ENCODE results near the gene CYP4F8.
A peak's percentile ranks its signal among the peaks of the same experiment; 100 is the strongest.
"Not testable (repeated sequence)": the region's sequence is repeated elsewhere in the genome, so short reads cannot be mapped to it uniquely, and the experiment has no call there.

The CYP4F8 gene

GRCh38 chr19:15669891-15670290, 54.9 kb downstream of the CYP4F8 start:
- H3K36me3 ChIP-seq, result no peaks in the 10 kb centered on the region
- TF ChIP-seq Cebpa-rat (IDR thresholded peaks at IDR 0.05), result no peak
- peaks cover 0 to 27% (median 0%) of the 10 kb centered on the region in 10 experiments; a peak in 7 of 20 replicates for H3K4me1 ChIP-seq
- H3K9me3 ChIP-seq (replicated peaks in 1 of 11), result no peaks in the 10 kb centered on the region
- no peak overlapping the region for H3K9ac ChIP-seq
- no peak overlapping the region for H3K27ac ChIP-seq
- no peaks in the 10 kb centered on the region for H3K27me3 ChIP-seq
- no peaks in the 10 kb centered on the region for H4K20me1 ChIP-seq
- no peak overlapping the region for H3K4me3 ChIP-seq
- H3K4me2 ChIP-seq, result peak overlapping the region in 2 of 11 experiments; percentile 21 to 41; a peak in 3 of 22 replicates

- no peak overlapping the region for H3K27ac ChIP-seq
- H3K4me1 ChIP-seq, result peaks cover 0 to 24% (median 0%) of the 10 kb centered on the region in 10 experiments; a peak in 7 of 20 replicates
- H3K4me3 ChIP-seq, result no peak overlapping the region
- H3K27me3 ChIP-seq, result no peaks in the 10 kb centered on the region
- no peak overlapping the region for H3K9ac ChIP-seq
- no peak overlapping the region for H3K4me2 ChIP-seq
- H4K20me1 ChIP-seq, result no peaks in the 10 kb centered on the region
- no peak for TF ChIP-seq Cebpa-rat (IDR thresholded peaks at IDR 0.05)
- no peaks in the 10 kb centered on the region for H3K9me3 ChIP-seq (replicated peaks in 1 of 11)
- H3K36me3 ChIP-seq, result no peaks in the 10 kb centered on the region
Measured at GRCh38 chr19:15671237-15671821, 56.3 kb downstream of the CYP4F8 start.

- no peaks in the 10 kb centered on the region for H4K20me1 ChIP-seq
- no peaks in the 10 kb centered on the region for H3K36me3 ChIP-seq
- no peak for TF ChIP-seq Cebpa-rat (IDR thresholded peaks at IDR 0.05)
- H3K27me3 ChIP-seq, result no peaks in the 10 kb centered on the region
- H3K4me2 ChIP-seq, result no peak overlapping the region
- H3K9me3 ChIP-seq (replicated peaks in 1 of 11), result no peaks in the 10 kb centered on the region
- H3K4me1 ChIP-seq, result peaks cover 0 to 17% (median 0%) of the 10 kb centered on the region in 10 experiments; a peak in 7 of 20 replicates
- H3K9ac ChIP-seq, result no peak overlapping the region
- no peak overlapping the region for H3K27ac ChIP-seq
- no peak overlapping the region for H3K4me3 ChIP-seq
Measured at GRCh38 chr19:15671891-15672579, 57.0 kb downstream of the CYP4F8 start.

GRCh38 chr19:15672580-15673175, 57.7 kb downstream of the CYP4F8 start, which contains the start of gene CYP4F12:
Gene CYP4F12 (plus strand): TSS chr19:15673087. CDS start chr19:15673530, 443 bp downstream.
- Histone ChIP-seq H3K36me3 (no peaks in the 10 kb centered on the region), H3K9ac (no peak within 1 kb of the TSS), H3K4me2 (no peak within 1 kb of the TSS), H3K27ac (no peak within 1 kb of the TSS), H3K4me1 (peaks cover 0 to 15% (median 0%) of the 10 kb centered on the region in 10 experiments; a peak in 4 of 20 replicates), H4K20me1 (no peaks in the 10 kb centered on the region), H3K9me3 (replicated peaks in 1 of 11) (no peaks in the 10 kb centered on the region), H3K27me3 (no peaks in the 10 kb centered on the region), H3K4me3 (no peak within 1 kb of the TSS)
- TF ChIP-seq Cebpa-rat (IDR thresholded peaks at IDR 0.05), result no peak

- H3K36me3 ChIP-seq, result no peaks in the 10 kb centered on the region
- TF ChIP-seq Cebpa-rat (IDR thresholded peaks at IDR 0.05), result no peak
- no peak overlapping the region for H3K4me2 ChIP-seq
- no peaks in the 10 kb centered on the region for H3K9me3 ChIP-seq (replicated peaks in 1 of 11)
- peaks cover 0 to 15% (median 0%) of the 10 kb centered on the region in 10 experiments; a peak in 4 of 20 replicates for H3K4me1 ChIP-seq
- no peaks in the 10 kb centered on the region for H4K20me1 ChIP-seq
- H3K9ac ChIP-seq, result no peak overlapping the region
- no peak overlapping the region for H3K27ac ChIP-seq
- no peaks in the 10 kb centered on the region for H3K27me3 ChIP-seq
- no peak overlapping the region for H3K4me3 ChIP-seq
Measured at GRCh38 chr19:15673176-15673654, 58.2 kb downstream of the CYP4F8 start.

- TF ChIP-seq Cebpa-rat (IDR thresholded peaks at IDR 0.05), result no peak
- no peaks in the 10 kb centered on the region for H3K9me3 ChIP-seq (replicated peaks in 1 of 11)
- H3K4me1 ChIP-seq, result no peaks in the 10 kb centered on the region
- H3K27me3 ChIP-seq, result no peaks in the 10 kb centered on the region
- H3K4me3 ChIP-seq, result no peak overlapping the region
- H3K9ac ChIP-seq, result no peak overlapping the region
- no peak overlapping the region for H3K27ac ChIP-seq
- H4K20me1 ChIP-seq, result no peaks in the 10 kb centered on the region
- no peak overlapping the region for H3K4me2 ChIP-seq
- H3K36me3 ChIP-seq, result no peaks in the 10 kb centered on the region
Measured at GRCh38 chr19:15675560-15675959, 60.5 kb downstream of the CYP4F8 start.

- Histone ChIP-seq H4K20me1 (no peaks in the 10 kb centered on the region; a peak in 2 of 22 replicates), H3K4me1 (no peaks in the 10 kb centered on the region), H3K4me3 (no peak overlapping the region), H3K4me2 (no peak overlapping the region), H3K27me3 (no peaks in the 10 kb centered on the region), H3K9ac (no peak overlapping the region), H3K27ac (no peak overlapping the region), H3K9me3 (replicated peaks in 1 of 11) (no peaks in the 10 kb centered on the region), H3K36me3 (no peaks in the 10 kb centered on the region)
- no peak for TF ChIP-seq Cebpa-rat (IDR thresholded peaks at IDR 0.05)
Measured at GRCh38 chr19:15679089-15679488, 64.1 kb downstream of the CYP4F8 start.

GRCh38 chr19:15679865-15680264, 64.8 kb downstream of the CYP4F8 start:
- H3K9me3 ChIP-seq (replicated peaks in 1 of 11), result not testable (repeated sequence)

More at GRCh38 chr19:15679865-15680264, 64.8 kb downstream of the CYP4F8 start:
- H4K20me1 ChIP-seq, H3K4me1 ChIP-seq, H3K27ac ChIP-seq, H3K27me3 ChIP-seq, H3K36me3 ChIP-seq, H3K4me2 ChIP-seq, H3K4me3 ChIP-seq, H3K9ac ChIP-seq: not testable (repeated sequence)

Measured in BLaER1 treated with 17β-estradiol and CSF1 and Interleukin-3, amounts not matched to agents 10 nM and 100 nM (cell line).